ENCODE results near the gene ERCC6L.

DNA sequence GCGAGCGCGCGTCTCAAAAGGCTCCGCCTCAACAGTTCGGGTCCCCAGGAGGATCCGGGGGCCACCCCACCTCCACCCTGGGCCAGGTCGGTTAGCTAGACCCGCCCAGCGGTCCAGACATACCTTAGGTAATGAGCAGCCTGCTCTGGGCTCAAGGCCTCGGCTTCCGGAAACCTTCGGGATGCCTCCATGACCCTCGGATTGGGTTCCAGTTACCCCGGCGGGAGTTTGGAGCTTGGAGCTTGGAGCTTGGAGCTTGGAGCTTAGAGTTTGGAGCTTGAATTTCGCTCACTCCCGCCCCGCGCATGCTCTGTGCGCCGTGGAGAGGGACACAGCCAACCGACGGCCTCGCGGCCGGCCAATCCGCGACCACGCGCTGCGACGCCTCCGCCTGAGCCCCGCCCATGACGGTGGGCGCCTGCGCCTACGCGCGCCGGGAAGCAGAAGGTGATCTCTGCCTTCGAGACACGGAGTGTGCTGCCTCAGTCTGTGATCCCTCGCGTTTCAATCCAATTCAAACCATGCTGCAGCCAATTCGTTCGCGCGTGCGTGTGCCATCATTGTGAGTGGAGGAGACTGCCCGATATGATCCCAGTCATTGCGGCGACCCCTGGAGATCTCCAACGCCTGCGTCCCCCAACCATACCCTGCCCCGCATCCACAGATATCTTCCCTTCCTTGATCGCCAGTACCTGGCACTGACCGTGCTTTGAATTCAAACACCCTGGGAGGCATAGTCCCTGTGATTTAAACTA, at the start of gene ERCC6L:
- TF ChIP-seq, protein P1, sequence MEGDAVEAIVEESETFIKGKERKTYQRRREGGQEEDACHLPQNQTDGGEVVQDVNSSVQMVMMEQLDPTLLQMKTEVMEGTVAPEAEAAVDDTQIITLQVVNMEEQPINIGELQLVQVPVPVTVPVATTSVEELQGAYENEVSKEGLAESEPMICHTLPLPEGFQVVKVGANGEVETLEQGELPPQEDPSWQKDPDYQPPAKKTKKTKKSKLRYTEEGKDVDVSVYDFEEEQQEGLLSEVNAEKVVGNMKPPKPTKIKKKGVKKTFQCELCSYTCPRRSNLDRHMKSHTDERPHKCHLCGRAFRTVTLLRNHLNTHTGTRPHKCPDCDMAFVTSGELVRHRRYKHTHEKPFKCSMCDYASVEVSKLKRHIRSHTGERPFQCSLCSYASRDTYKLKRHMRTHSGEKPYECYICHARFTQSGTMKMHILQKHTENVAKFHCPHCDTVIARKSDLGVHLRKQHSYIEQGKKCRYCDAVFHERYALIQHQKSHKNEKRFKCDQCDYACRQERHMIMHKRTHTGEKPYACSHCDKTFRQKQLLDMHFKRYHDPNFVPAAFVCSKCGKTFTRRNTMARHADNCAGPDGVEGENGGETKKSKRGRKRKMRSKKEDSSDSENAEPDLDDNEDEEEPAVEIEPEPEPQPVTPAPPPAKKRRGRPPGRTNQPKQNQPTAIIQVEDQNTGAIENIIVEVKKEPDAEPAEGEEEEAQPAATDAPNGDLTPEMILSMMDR (conservative IDR thresholded peaks at IDR 0.05), result no peak
- TF ChIP-seq ZFX (IDR thresholded peaks at IDR 0.05), result no peak
